Activated T-helper 1 cell treated with anti-CD3 and anti-CD28 coated beads, Interleukin-12 subunit alpha, Interleukin-12 subunit beta, Interleukin-2, Interleukin-4 antibody, amounts not matched to agents 30 ng/mL and 10 ng/mL and 1 ng/mL, durations not matched to agents 14 hours and 24 hours and 36 hours (primary cell): ENCODE results near the gene GLB1L3. TPM values are rescaled to one million over a fixed set of nuclear protein-coding genes. Genes with fewer than 3 reads are reported as not detected.
"Not testable (repeated sequence)": the region's sequence is repeated elsewhere in the genome, so short reads cannot be mapped to it uniquely, and the experiment has no call there.

ENCODE experiments used
- DNase-seq: peaks from one replicate; pipeline ENCODE4 v3.0.0; 2021; ENCODE audit warnings: low spot score
- H3K27ac Mint-ChIP-seq: one replicate; pipeline ENCODE4 v1.8.0; 2021; ENCODE audit warnings: mild to moderate bottlenecking, mixed read lengths
- H3K27me3 Mint-ChIP-seq: one replicate; pipeline ENCODE4 v1.8.0; 2022; ENCODE audit warnings: mild to moderate bottlenecking, moderate library complexity, mixed read lengths; ENCODE audit not compliant: insufficient read depth
- H3K36me3 Mint-ChIP-seq: one replicate; pipeline ENCODE4 v1.8.0; 2021; ENCODE audit warnings: low read depth, mixed read lengths
- H3K4me1 Mint-ChIP-seq: one replicate; pipeline ENCODE4 v1.8.0; 2021; ENCODE audit warnings: low read depth, mixed read lengths
- H3K4me3 Mint-ChIP-seq: one replicate; pipeline ENCODE4 v1.8.0; 2021; ENCODE audit warnings: mild to moderate bottlenecking, moderate library complexity, mixed read lengths
- H3K9me3 Mint-ChIP-seq: one replicate; pipeline ENCODE4 v1.8.0; 2021; ENCODE audit warnings: mixed read lengths
- intact Hi-C: fragments of 100-400 bp; cut with micrococcal nuclease; formaldehyde crosslinking; loops from one replicate; pipeline ENCODE4 v1.15.1; 2024
- total RNA-seq: library from RNA; stranded (reverse); gene quantifications from 2 replicates; pipeline ENCODE4 v1.2.3, GENCODE V29; 2022

GLB1L3 gene
- total RNA-seq, 1 donor from 2014 or later = 16.1 TPM

- Mint-ChIP-seq H3K4me3 (peak overlapping the region; percentile 28), H3K4me1 (peaks cover 61% of the 10 kb centered on the region), H3K36me3 (peaks cover 16% of the 10 kb centered on the region), H3K27ac (peak overlapping the region; percentile 63), H3K27me3 (no peaks in the 10 kb centered on the region), H3K9me3 (no peaks in the 10 kb centered on the region)
- intact Hi-C loops = no loop called here
- peak; percentile 40 for DNase-seq
Measured at GRCh38 chr11:134270250-134270714, 5.9 kb upstream of the GLB1L3 start.

DNA sequence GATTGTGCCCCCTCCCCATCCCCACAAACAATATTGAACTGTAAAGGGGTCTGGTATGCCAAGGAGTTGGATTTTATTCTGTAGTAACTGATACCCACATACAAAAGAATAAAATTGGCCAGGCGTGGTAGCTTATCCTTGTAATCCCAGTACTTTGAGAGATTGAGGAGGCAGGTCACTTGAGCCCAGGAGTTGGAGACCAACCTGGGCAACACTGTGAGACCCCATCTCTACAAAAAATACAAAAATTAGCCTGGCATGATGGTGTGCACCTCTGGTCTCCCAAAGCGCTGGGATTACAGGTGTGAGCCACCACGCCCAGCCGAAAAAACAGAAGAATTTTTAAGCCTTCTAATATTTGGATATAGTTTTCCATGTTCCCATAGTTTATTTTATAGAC is 4.2 kb upstream of the GLB1L3 start:
- Mint-ChIP-seq H3K27me3 (no peaks in the 10 kb centered on the region), H3K9me3 (no peaks in the 10 kb centered on the region), H3K4me1 (peaks cover 54% of the 10 kb centered on the region), H3K27ac (no peak overlapping the region), H3K4me3 (no peak overlapping the region), H3K36me3 (peaks cover 14% of the 10 kb centered on the region)
- no peak for DNase-seq
- intact Hi-C loops = no loop called here

DNA sequence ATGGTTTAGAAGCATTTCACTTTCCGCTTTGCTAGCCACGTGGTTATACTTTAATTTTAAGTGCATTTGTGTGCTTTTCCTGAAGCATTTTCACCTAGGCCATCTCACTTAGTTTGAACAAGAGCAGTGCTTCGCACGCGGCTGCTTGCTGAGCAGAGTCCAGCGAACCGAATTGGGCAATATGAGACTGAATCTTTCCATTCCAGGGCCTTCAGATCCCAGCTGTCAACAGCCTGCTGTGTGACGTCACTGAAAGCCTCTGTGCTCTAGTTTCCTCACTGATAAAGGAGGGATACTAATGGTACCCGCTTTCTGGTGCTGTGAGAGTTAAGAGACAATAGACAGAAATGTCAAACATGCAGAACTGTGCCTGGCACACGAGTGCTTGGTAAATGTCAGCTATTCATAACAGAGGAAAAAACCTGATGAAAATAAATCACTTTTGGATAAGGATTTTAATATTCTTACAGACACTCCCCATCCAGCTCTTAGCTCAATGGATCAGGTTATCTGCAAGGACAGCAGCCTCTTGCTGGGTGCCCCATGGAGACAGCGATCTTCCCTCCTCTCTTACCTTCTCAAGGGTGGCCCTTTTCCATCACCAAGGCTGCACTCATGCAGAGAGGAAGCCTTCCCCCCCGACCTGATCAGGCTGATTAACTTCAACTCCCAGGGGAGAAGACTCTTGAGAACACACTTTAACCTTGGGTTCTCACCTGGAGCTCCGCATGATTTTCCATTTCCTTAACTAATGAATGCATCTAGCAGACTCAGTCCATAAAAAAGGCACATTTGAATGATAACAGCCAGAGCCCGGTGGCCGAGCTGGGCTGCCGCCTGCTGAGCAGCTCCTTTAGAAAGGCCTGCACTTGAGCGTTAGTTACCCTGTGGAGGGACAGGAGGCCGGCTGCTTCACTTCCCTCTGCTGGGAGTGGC is 3.5 kb upstream of the GLB1L3 start:
- intact Hi-C loops = no loop called here
- no peaks in the 10 kb centered on the region for H3K9me3 Mint-ChIP-seq
- DNase-seq = no peak
- peak overlapping the region; percentile 45 for H3K27ac Mint-ChIP-seq
- peaks cover 16% of the 10 kb centered on the region for H3K36me3 Mint-ChIP-seq
- peak overlapping the region; percentile 65 for H3K4me3 Mint-ChIP-seq
- H3K4me1 Mint-ChIP-seq = peaks cover 55% of the 10 kb centered on the region
- H3K27me3 Mint-ChIP-seq = peaks cover 2% of the 10 kb centered on the region

GRCh38 chr11:134273317-134273712 is 2.9 kb upstream of the GLB1L3 start:
- Mint-ChIP-seq H3K27me3 (peaks cover 2% of the 10 kb centered on the region), H3K9me3 (no peaks in the 10 kb centered on the region), H3K4me3 (peak overlapping the region; percentile 65), H3K27ac (no peak overlapping the region), H3K36me3 (peaks cover 11% of the 10 kb centered on the region), H3K4me1 (peaks cover 55% of the 10 kb centered on the region)
- DNase-seq = no peak
- intact Hi-C loops = no loop called here

GRCh38 chr11:134275188-134275533 is 1.0 kb upstream of the GLB1L3 start:
- H3K4me1 Mint-ChIP-seq = peaks cover 59% of the 10 kb centered on the region
- peak overlapping the region; percentile 93 for H3K27ac Mint-ChIP-seq
- H3K36me3 Mint-ChIP-seq = peaks cover 17% of the 10 kb centered on the region
- intact Hi-C loops = loop anchor here (1.0 to 5.0 kb wide), 4 partner anchors 13 to 328 kb away; partner anchors contain the start of genes ACAD8 and THYN1
- H3K27me3 Mint-ChIP-seq = peaks cover 2% of the 10 kb centered on the region
- no peaks in the 10 kb centered on the region for H3K9me3 Mint-ChIP-seq
- H3K4me3 Mint-ChIP-seq = peak overlapping the region; percentile 96
- no peak for DNase-seq

DNA sequence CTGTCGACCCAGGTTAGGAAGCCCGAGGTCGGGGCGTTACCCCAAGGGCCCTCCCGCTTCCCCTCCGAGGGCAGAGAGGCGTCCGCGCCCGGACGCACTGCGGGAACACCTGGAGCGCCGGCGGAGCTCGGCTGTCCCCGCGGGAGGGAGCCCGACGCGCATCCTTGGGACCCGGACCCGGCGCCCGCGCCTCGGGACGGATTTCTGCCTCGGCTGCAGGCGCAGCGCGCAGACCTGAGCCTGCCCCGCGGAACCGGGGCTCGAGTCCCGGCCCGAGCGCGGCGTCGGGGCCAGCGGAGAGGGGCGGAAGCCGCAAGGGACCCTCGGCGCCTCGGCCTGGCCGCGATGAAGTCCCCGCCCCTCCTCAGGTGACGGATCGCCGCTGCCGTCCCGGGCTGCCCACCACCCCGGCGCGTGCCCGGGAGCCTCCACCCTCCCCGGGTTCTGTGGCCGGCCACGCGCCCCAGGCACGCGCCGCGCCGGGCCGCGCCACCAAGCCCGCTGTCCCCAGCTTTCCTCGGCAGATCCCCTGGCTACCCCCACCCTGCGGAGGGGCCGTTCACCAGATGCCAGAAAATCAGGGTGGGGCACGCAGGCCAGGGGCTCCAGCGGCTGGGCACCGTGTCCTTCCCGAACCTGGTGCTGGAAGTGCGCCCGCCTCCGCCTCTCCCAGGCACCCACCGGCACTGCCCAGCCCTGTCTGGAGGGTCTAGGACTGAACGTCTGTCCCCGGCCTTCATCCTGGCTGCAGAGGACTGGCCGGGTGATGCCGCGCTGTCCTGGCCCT is 410 bp downstream of the GLB1L3 start:
- H3K27me3 Mint-ChIP-seq = peaks cover 2% of the 10 kb centered on the region
- H3K36me3 Mint-ChIP-seq = peaks cover 15% of the 10 kb centered on the region
- H3K4me1 Mint-ChIP-seq = peaks cover 50% of the 10 kb centered on the region
- H3K9me3 Mint-ChIP-seq = no peaks in the 10 kb centered on the region
- DNase-seq = no peak
- intact Hi-C loops = loop anchor here (1.0 to 5.0 kb wide), 3 partner anchors 51 to 329 kb away; partner anchors contain the start of gene GLB1L2
- H3K27ac Mint-ChIP-seq = peak overlapping the region; percentile 93
- H3K4me3 Mint-ChIP-seq = peak overlapping the region; percentile 96

- H3K4me3 Mint-ChIP-seq = peak overlapping the region; percentile 93
- intact Hi-C loops = loop anchor here (5.0 kb wide), 1 partner anchor 330 kb away; no protein-coding TSS in a partner anchor
- H3K9me3 Mint-ChIP-seq = no peaks in the 10 kb centered on the region
- H3K27me3 Mint-ChIP-seq = peaks cover 2% of the 10 kb centered on the region
- peak overlapping the region; percentile 88 for H3K27ac Mint-ChIP-seq
- no peak for DNase-seq
- peaks cover 13% of the 10 kb centered on the region for H3K36me3 Mint-ChIP-seq
- H3K4me1 Mint-ChIP-seq = peaks cover 47% of the 10 kb centered on the region
Measured at GRCh38 chr11:134277183-134278001, 1.2 kb downstream of the GLB1L3 start.

- intact Hi-C loops = loop anchor here (5.0 kb wide), 1 partner anchor 331 kb away; no protein-coding TSS in a partner anchor
- no peaks in the 10 kb centered on the region for H3K9me3 Mint-ChIP-seq
- no peak for DNase-seq
- peak overlapping the region; percentile 31 for H3K4me3 Mint-ChIP-seq
- peaks cover 37% of the 10 kb centered on the region for H3K4me1 Mint-ChIP-seq
- H3K27me3 Mint-ChIP-seq = peaks cover 2% of the 10 kb centered on the region
- H3K27ac Mint-ChIP-seq = no peak overlapping the region
- H3K36me3 Mint-ChIP-seq = peaks cover 9% of the 10 kb centered on the region
Measured at GRCh38 chr11:134278356-134278755, 2.2 kb downstream of the GLB1L3 start.

DNA sequence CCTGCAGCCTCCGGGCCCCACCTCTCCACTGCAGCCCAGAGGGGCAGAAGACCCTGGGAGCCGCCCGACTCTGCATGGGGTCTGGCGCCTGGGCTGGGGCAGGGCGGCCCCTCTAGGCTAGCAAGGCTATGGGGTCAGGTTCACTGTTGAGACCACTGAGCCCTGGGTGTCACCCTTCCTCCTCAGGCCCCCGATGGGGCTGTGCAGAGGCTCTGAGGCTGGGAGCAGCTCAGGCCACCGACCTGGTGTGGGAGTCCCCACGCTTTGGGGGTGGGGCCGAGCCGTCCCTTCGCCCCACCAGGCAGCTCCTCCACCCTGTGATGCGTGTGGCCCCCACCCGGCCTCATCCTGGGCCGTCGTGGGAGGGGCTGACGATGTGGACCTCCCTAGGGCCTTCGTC is 5.5 kb downstream of the GLB1L3 start:
- intact Hi-C loops, H3K27me3 Mint-ChIP-seq, DNase-seq, H3K4me3 Mint-ChIP-seq, H3K36me3 Mint-ChIP-seq, H3K9me3 Mint-ChIP-seq, H3K27ac Mint-ChIP-seq: not testable (repeated sequence)
- peaks cover 16% of the 10 kb centered on the region for H3K4me1 Mint-ChIP-seq

GRCh38 chr11:134282121-134283045 is 6.2 kb downstream of the GLB1L3 start:
- Mint-ChIP-seq H3K27me3 (no peaks in the 10 kb centered on the region), H3K4me1 (peaks cover 13% of the 10 kb centered on the region), H3K9me3 (no peaks in the 10 kb centered on the region), H3K27ac (no peak overlapping the region), H3K4me3 (no peak overlapping the region), H3K36me3 (peaks cover 7% of the 10 kb centered on the region)
- intact Hi-C loops = no loop called here
- no peak for DNase-seq

DNA sequence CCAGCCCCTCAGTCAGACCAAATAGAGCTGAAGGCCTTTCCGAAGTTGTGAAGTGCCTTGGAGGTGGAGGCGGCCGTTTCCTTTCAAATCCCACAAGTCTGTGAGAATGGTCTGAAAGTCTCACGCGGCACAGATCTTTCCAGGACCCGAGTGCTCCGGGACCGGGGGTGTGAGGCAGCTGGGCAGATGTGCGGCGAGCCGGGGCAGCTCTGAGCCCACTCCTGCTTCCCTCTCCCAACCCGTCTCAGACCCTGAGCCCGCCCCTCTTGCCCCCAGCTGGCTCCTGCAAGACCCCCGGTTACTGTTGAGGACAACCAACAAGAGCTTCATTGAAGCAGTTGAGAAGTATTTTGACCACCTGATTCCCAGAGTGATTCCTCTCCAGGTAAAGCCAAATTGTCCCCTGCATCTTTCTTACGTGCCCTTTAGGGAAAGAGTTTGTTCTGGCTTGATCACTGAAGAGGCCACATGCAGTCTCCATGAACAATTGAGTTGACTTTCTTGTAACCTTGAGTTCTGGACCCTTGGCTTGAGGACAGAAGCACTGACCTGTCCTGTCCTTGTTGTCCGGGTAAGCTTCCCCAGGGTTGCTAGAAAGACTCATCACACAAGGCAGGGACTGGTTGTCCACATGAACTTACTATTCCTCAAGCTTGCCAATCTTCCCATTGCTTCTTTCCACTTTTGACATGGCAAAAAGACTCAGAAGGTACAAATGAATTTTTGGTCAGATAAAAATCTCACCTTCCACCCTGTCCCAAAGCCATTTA is 7.5 kb downstream of the GLB1L3 start:
- no peak for DNase-seq
- Mint-ChIP-seq H3K4me3 (no peak overlapping the region), H3K36me3 (peaks cover 5% of the 10 kb centered on the region), H3K27ac (no peak overlapping the region), H3K27me3 (no peaks in the 10 kb centered on the region), H3K9me3 (no peaks in the 10 kb centered on the region), H3K4me1 (peaks cover 8% of the 10 kb centered on the region)
- intact Hi-C loops = no loop called here
